GM20000 (cell line): ENCODE data around the gene NDE1.
"Not testable (repeated sequence)": the region's sequence is repeated elsewhere in the genome, so short reads cannot be mapped to it uniquely, and the experiment has no call there.

Experiments used
- DNase-seq: peaks from one replicate; pipeline ENCODE4 v3.0.0; 2012; ENCODE audit warnings: low spot score
- CTCF ChIP-seq: IDR thresholded peaks from 2 replicates; pipeline ENCODE4 v1.5.1; 2012; ENCODE audit warnings: mild to moderate bottlenecking, control low read depth; ENCODE audit errors: extremely low read depth, missing control alignments

NDE1 gene

GRCh38 chr16:15660203-15660601 lies 10.2 kb downstream of the NDE1 start:
- no peak for TF ChIP-seq CTCF
- DNase-seq, result no peak

- TF ChIP-seq CTCF, result no peak
Measured at GRCh38 chr16:15665107-15665506, 15.1 kb downstream of the NDE1 start.

GRCh38 chr16:15667091-15667742 lies 17.2 kb downstream of the NDE1 start:
- no peak for TF ChIP-seq CTCF
- DNase-seq, result no peak

More at GRCh38 chr16:15665107-15665506, 15.1 kb downstream of the NDE1 start:
- DNase-seq, result no peak

GRCh38 chr16:15671530-15672117 lies 21.6 kb downstream of the NDE1 start:
- TF ChIP-seq CTCF, result no peak
- DNase-seq, result no peak

- DNase-seq, result not testable (repeated sequence)
Measured at GRCh38 chr16:15672127-15672513, 22.1 kb downstream of the NDE1 start.

GRCh38 chr16:15672514-15673167 lies 22.6 kb downstream of the NDE1 start:
- no peak for DNase-seq
- no peak for TF ChIP-seq CTCF

- TF ChIP-seq CTCF, result no peak
Measured at GRCh38 chr16:15674571-15674970, 24.5 kb downstream of the NDE1 start.

More at GRCh38 chr16:15674571-15674970, 24.5 kb downstream of the NDE1 start:
- DNase-seq, result no peak
